Loucy (cell line): ENCODE measurements around the gene SPRED2.

Experiments
- H2AFZ ChIP-seq: fragments of 200-600 bp; sonication (generic); 2 replicates; pipeline ENCODE4 v1.6.0; 2016; ENCODE audit warnings: antibody characterized with exemption, mild to moderate bottlenecking, low read length, moderate library complexity
- H3F3A ChIP-seq: fragments of 200-600 bp; 2 replicates; pipeline ENCODE4 v1.6.0; 2016; ENCODE audit warnings: antibody characterized with exemption, low read depth, mild to moderate bottlenecking
- H3K27me3 ChIP-seq: fragments of 200-600 bp; sonication (generic); 2 replicates; pipeline ENCODE4 v1.6.1; 2014; ENCODE audit warnings: low read length, mild to moderate bottlenecking; ENCODE audit not compliant: insufficient read depth, poor library complexity, severe bottlenecking
- H3K36me3 ChIP-seq: fragments of 200-600 bp; sonication (generic); 2 replicates; pipeline ENCODE4 v1.6.1; 2016; ENCODE audit warnings: low read length; ENCODE audit not compliant: insufficient read depth
- H3K4me1 ChIP-seq: fragments of 200-600 bp; sonication (generic); 2 replicates; pipeline ENCODE4 v1.5.1; 2014; ENCODE audit warnings: low read length, mild to moderate bottlenecking; ENCODE audit not compliant: insufficient read depth, poor library complexity, severe bottlenecking
- H3K4me2 ChIP-seq: fragments of 200-600 bp; sonication (generic); 2 replicates; pipeline ENCODE4 v1.6.0; 2014; ENCODE audit warnings: antibody characterized with exemption, low read length, low read depth, mild to moderate bottlenecking; ENCODE audit not compliant: poor library complexity, severe bottlenecking
- H3K4me3 ChIP-seq: fragments of 200-600 bp; sonication (generic); 2 replicates; pipeline ENCODE4 v1.5.1; 2014; ENCODE audit warnings: low read length, mild to moderate bottlenecking, mixed read lengths; ENCODE audit not compliant: poor library complexity, severe bottlenecking
- H3K79me2 ChIP-seq: fragments of 200-600 bp; sonication (generic); 2 replicates; pipeline ENCODE4 v1.6.1; 2014; ENCODE audit warnings: low read length; ENCODE audit not compliant: insufficient read depth
- H3K9ac ChIP-seq: fragments of 200-600 bp; sonication (generic); 2 replicates; pipeline ENCODE4 v1.6.0; 2014; ENCODE audit warnings: mild to moderate bottlenecking, low read depth, low read length, moderate library complexity; ENCODE audit not compliant: poor library complexity, severe bottlenecking
- H3K9me2 ChIP-seq: fragments of 200-600 bp; sonication (generic); replicated peaks from 2 replicates; pipeline ENCODE4 v1.6.1; 2016; ENCODE audit warnings: low read depth, low read length, mixed read lengths
- H3K9me3 ChIP-seq: fragments of 200-600 bp; sonication (generic); 2 replicates; pipeline ENCODE4 v1.6.1; 2014; ENCODE audit warnings: mild to moderate bottlenecking, antibody characterized with exemption, low read length, low read depth; ENCODE audit not compliant: insufficient read depth
- H4K20me1 ChIP-seq: fragments of 200-600 bp; sonication (generic); 2 replicates; pipeline ENCODE4 v1.6.0; 2014; ENCODE audit warnings: antibody characterized with exemption, low read length, mild to moderate bottlenecking; ENCODE audit not compliant: insufficient read depth, poor library complexity, severe bottlenecking
- CTCF ChIP-seq: fragments of 200-600 bp; sonication (generic); conservative IDR thresholded peaks from 2 replicates; pipeline ENCODE4 v1.5.1; 2014; ENCODE audit warnings: mild to moderate bottlenecking, antibody characterized with exemption, low read length
- EZH2phosphoT487 ChIP-seq: fragments of 200-600 bp; IDR thresholded peaks from 2 replicates; pipeline ENCODE4 v1.6.1; 2018; ENCODE audit warnings: antibody characterized with exemption, mild to moderate bottlenecking, moderate library complexity, borderline replicate concordance

The SPRED2 gene

GRCh38 chr2:65379721-65380171 is 52.7 kb downstream of the SPRED2 start:
- peaks cover 33% of the 10 kb centered on the region for H3K4me1 ChIP-seq
- H3F3A ChIP-seq, result no peaks in the 10 kb centered on the region
- no peaks in the 10 kb centered on the region for H4K20me1 ChIP-seq
- no peak overlapping the region for H3K9ac ChIP-seq
- TF ChIP-seq EZH2phosphoT487 (no peak), CTCF (no peak)
- H3K9me3 ChIP-seq, result no peaks in the 10 kb centered on the region
- H3K4me2 ChIP-seq, result no peak overlapping the region
- no peak overlapping the region for H2AFZ ChIP-seq
- H3K4me3 ChIP-seq, result no peak overlapping the region
- no peaks in the 10 kb centered on the region for H3K27me3 ChIP-seq
- H3K9me2 ChIP-seq, result no peaks in the 10 kb centered on the region
- peaks cover 29% of the 10 kb centered on the region for H3K79me2 ChIP-seq
- H3K36me3 ChIP-seq, result no peaks in the 10 kb centered on the region

GRCh38 chr2:65379223-65379622 is 53.2 kb downstream of the SPRED2 start:
- no peaks in the 10 kb centered on the region for H3F3A ChIP-seq
- no peaks in the 10 kb centered on the region for H3K9me2 ChIP-seq
- H2AFZ ChIP-seq, result no peak overlapping the region
- H3K4me3 ChIP-seq, result no peak overlapping the region
- no peaks in the 10 kb centered on the region for H3K36me3 ChIP-seq
- no peaks in the 10 kb centered on the region for H4K20me1 ChIP-seq
- TF ChIP-seq CTCF (no peak), EZH2phosphoT487 (no peak)
- H3K4me2 ChIP-seq, result no peak overlapping the region
- no peak overlapping the region for H3K9ac ChIP-seq
- H3K27me3 ChIP-seq, result no peaks in the 10 kb centered on the region
- peaks cover 38% of the 10 kb centered on the region for H3K4me1 ChIP-seq
- H3K9me3 ChIP-seq, result no peaks in the 10 kb centered on the region
- H3K79me2 ChIP-seq, result peaks cover 30% of the 10 kb centered on the region

- Histone ChIP-seq H3K36me3 (no peaks in the 10 kb centered on the region), H3K9me3 (no peaks in the 10 kb centered on the region), H3K9ac (no peak overlapping the region), H3K4me2 (no peak overlapping the region), H3K4me3 (no peak overlapping the region), H3K9me2 (no peaks in the 10 kb centered on the region), H4K20me1 (no peaks in the 10 kb centered on the region), H3F3A (no peaks in the 10 kb centered on the region), H3K27me3 (no peaks in the 10 kb centered on the region), H3K79me2 (peaks cover 32% of the 10 kb centered on the region), H2AFZ (no peak overlapping the region), H3K4me1 (peaks cover 43% of the 10 kb centered on the region)
- TF ChIP-seq EZH2phosphoT487 (no peak), CTCF (no peak)
Observed at GRCh38 chr2:65378290-65378689, 54.1 kb downstream of the SPRED2 start.
